Mucosa of stomach (tissue), 1 donor: ENCODE results near the gene SPATA22.
"Not testable (repeated sequence)": the region's sequence is repeated elsewhere in the genome, so short reads cannot be mapped to it uniquely, and the experiment has no call there.

Experiments used
- H3K27me3 ChIP-seq: one replicate; pipeline ENCODE4 v1.7.0; 2013; ENCODE audit warnings: mild to moderate bottlenecking, low read length; ENCODE audit not compliant: control insufficient read depth, insufficient read depth
- H3K36me3 ChIP-seq: one replicate; pipeline ENCODE4 v1.7.0; 2013; ENCODE audit warnings: low read length; ENCODE audit not compliant: control insufficient read depth, insufficient read depth
- H3K4me1 ChIP-seq: one replicate; pipeline ENCODE4 v1.7.0; 2013; ENCODE audit warnings: mild to moderate bottlenecking, low read length; ENCODE audit not compliant: control insufficient read depth, insufficient read depth
- H3K4me3 ChIP-seq: one replicate; pipeline ENCODE4 v1.7.0; 2013; ENCODE audit warnings: low read length
- H3K9ac ChIP-seq: one replicate; pipeline ENCODE4 v1.7.0; 2013; ENCODE audit warnings: mild to moderate bottlenecking, low read length, moderate library complexity
- H3K9me3 ChIP-seq: one replicate; pipeline ENCODE4 v1.7.0; 2013; ENCODE audit warnings: mild to moderate bottlenecking, low read length, moderate library complexity; ENCODE audit not compliant: control insufficient read depth
- donor health status: Pancreatic carcinoma.

The SPATA22 gene

GRCh38 chr17:3400055-3400454 lies 71.6 kb downstream of the SPATA22 start:
- Histone ChIP-seq H3K9ac (no peak overlapping the region), H3K4me3 (no peak overlapping the region), H3K4me1 (no peaks in the 10 kb centered on the region), H3K36me3 (no peaks in the 10 kb centered on the region), H3K27me3 (no peaks in the 10 kb centered on the region), H3K9me3 (no peaks in the 10 kb centered on the region)

GRCh38 chr17:3398310-3398709 lies 73.3 kb downstream of the SPATA22 start, which contains the start of gene OR1E1:
Gene OR1E1, minus strand, starts transcription at chr17:3398410. Its CDS starts 0 bp downstream, at chr17:3398410.
- Histone ChIP-seq H3K9ac (no peak within 1 kb of the TSS), H3K36me3 (no peaks in the 10 kb centered on the region), H3K4me1 (no peaks in the 10 kb centered on the region), H3K27me3 (no peaks in the 10 kb centered on the region), H3K9me3 (no peaks in the 10 kb centered on the region), H3K4me3 (no peak within 1 kb of the TSS)

DNA sequence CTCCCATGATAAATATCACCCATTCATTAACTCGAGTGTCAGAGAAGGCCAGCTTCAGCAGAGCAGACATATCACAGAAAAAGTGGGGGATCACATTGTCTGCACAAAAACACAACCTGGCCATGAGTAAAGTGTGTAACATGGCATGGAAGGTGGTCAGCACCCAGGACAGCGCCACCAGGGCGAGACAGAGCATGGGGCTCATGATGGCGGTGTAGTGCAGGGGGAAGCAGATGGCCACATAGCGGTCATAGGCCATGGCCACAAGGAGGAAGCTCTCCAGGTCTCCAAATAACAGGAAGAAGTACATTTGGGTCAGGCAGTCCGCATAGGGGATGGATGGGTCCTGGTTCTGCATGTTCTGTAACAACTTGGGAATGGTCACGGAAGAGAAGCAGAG lies 73.8 kb downstream of the SPATA22 start:
- not testable (repeated sequence) for H3K9me3 ChIP-seq, H3K4me3 ChIP-seq

More for the DNA sequence above, 73.8 kb downstream of the SPATA22 start:
- H3K36me3 ChIP-seq, H3K4me1 ChIP-seq, H3K27me3 ChIP-seq, H3K9ac ChIP-seq: not testable (repeated sequence)
